ENCODE data around the gene MAP4K4.

DNA sequence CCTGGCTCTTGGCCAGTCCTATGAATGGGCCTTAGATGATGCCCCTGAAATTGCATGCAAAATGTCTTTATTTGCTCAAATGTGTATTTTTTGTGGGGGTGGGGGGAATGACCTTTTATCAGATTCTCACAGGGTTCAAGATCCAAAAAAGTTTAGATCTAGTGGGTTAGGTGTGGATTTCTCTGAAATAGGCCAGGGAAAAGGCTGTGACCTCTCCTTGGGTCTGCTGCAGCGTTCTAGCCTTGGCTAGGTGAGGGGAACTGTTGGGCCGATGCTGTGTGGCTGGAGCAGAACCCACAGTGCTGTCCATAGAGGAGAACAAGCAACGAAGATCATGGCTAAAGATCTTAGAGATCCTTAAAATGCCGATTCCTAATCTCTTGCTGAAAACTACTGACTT, 163.9 kb downstream of the MAP4K4 start:
- TF ChIP-seq, protein P1, sequence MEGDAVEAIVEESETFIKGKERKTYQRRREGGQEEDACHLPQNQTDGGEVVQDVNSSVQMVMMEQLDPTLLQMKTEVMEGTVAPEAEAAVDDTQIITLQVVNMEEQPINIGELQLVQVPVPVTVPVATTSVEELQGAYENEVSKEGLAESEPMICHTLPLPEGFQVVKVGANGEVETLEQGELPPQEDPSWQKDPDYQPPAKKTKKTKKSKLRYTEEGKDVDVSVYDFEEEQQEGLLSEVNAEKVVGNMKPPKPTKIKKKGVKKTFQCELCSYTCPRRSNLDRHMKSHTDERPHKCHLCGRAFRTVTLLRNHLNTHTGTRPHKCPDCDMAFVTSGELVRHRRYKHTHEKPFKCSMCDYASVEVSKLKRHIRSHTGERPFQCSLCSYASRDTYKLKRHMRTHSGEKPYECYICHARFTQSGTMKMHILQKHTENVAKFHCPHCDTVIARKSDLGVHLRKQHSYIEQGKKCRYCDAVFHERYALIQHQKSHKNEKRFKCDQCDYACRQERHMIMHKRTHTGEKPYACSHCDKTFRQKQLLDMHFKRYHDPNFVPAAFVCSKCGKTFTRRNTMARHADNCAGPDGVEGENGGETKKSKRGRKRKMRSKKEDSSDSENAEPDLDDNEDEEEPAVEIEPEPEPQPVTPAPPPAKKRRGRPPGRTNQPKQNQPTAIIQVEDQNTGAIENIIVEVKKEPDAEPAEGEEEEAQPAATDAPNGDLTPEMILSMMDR (IDR thresholded peaks at IDR 0.05; ENCODE audit: borderline replicate concordance, extremely low read depth, low read length, poor library complexity, severe bottlenecking), result no peak
- no peak for TF ChIP-seq EZH2 (IDR thresholded peaks at IDR 0.05; ENCODE audit: borderline replicate concordance, low read depth, low read length, severe bottlenecking)

All from DND-41 (cell line).